HG02798 (cell line): Measurements from ENCODE around the gene SERPINA1.

ENCODE experiments used
- ATAC-seq: cut with Tn5 transposase; IDR thresholded peaks from one replicate; pipeline ENCODE4 v1.9.1; 2021; ENCODE audit warnings: mild to moderate bottlenecking; ENCODE audit not compliant: unreplicated experiment, poor library complexity

Gene SERPINA1

GRCh38 chr14:94329857-94330256, 58.5 kb downstream of the SERPINA1 start:
- ATAC-seq = no peak

- ATAC-seq = no peak
These were observed 60.2 kb downstream of the SERPINA1 start for GRCh38 chr14:94328196-94328595.
